Ureter (tissue), 1 donor: Measurements from ENCODE around the gene DPEP3. TPM values are rescaled to one million over a fixed set of nuclear protein-coding genes. Genes with fewer than 3 reads are reported as not detected.
"Not testable (repeated sequence)": the region's sequence is repeated elsewhere in the genome, so short reads cannot be mapped to it uniquely, and the experiment has no call there.

Source experiments
- DNase-seq: peaks from one replicate; pipeline ENCODE4 v3.0.0-alpha.2; 2020; ENCODE audit warnings: low spot score
- total RNA-seq: library from RNA; stranded (reverse); gene quantifications from one replicate; pipeline ENCODE4 v1.2.4, GENCODE V29; 2023
- donor health status: DM: yes; HTN: yes; CAD: no.

Gene DPEP3
- total RNA-seq, 1 donor from 2014 or later: not detected

DNA sequence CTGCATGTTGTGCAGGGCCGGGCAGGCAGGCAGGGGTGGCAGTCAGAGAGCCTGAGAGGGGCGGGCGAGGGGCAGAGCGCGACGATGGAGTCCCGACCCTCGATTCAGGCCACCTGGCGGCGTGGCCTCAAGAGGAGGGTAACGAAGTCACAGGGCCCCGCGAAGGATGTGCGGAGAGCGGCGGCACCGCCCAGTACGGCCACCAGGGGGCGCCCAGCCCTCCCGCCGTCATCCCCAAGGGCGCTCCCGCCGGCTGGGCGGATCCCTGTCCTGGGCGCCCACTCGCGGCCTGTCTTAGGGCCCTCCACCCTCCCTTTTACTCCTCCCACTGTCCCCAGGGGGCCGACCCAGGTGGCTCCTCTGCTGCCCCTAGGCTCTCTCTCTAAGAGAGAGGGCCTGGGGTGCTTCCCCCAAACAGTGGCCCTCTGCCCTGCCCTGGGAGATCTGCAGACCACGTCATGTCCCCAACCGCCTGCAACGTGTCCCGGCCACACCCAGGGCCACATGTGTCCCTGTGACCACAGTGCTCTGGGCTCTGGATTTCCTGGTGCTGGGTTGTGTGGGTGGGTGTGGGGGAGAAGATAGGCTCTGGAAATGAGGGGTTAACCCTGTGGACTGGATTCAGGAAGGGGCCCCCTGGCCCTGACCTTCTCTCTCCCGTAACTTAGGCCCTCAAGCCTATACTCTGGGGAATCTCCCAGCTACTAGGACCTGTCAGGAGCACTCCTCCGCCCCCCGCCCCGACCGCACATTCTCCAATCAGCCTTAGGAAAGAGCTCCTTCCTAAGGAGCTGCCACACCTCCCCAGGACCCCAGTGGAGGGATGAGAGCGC lies 13.1 kb upstream of the DPEP3 start:
- peak; percentile 78 for DNase-seq

DNA sequence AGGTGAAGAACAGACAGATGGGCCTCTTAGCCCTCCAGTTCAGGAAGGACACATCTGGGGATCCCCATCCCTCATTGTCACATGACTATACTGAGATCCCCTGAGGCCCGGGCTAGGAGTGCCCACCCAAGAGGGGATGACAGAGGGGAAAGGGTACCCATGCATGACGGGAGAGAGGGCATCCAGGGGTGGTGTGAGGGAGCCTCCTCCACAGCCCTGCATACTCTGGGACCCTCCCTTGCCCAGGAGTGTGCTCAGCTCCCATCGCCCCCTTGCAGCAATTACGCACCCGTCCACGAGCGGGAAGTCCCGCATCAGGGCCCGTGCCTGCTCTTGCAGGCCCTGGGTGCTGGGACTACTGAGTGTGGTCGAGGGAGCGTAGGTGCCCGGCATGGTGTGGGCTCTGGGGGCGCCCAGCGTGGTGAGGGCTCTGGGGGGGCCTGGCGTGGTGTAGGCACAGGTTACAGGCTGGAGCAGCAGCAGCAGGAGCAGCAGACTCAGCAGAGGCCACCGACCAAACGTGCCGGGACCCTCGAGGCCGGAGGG lies 12.4 kb upstream of the DPEP3 start:
- DNase-seq: no peak

DNA sequence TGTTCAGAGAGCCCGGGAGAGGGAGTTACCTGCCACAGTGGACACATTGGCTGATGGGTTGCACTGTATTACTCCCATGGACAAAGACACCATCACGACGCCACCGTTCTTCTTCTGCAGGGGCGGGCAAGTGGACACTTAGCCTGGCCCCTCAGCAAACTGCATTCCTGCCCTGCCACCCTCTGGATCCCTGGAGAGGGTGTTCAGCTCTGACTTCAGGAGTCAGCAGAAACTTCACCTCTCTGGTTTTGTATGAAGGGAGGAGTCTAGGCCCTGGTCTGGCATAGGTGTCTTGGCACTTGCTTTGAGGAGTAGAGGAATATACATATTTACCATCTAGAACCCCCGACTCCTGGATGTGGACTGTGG lies 9.7 kb upstream of the DPEP3 start:
- no peak for DNase-seq

DNA sequence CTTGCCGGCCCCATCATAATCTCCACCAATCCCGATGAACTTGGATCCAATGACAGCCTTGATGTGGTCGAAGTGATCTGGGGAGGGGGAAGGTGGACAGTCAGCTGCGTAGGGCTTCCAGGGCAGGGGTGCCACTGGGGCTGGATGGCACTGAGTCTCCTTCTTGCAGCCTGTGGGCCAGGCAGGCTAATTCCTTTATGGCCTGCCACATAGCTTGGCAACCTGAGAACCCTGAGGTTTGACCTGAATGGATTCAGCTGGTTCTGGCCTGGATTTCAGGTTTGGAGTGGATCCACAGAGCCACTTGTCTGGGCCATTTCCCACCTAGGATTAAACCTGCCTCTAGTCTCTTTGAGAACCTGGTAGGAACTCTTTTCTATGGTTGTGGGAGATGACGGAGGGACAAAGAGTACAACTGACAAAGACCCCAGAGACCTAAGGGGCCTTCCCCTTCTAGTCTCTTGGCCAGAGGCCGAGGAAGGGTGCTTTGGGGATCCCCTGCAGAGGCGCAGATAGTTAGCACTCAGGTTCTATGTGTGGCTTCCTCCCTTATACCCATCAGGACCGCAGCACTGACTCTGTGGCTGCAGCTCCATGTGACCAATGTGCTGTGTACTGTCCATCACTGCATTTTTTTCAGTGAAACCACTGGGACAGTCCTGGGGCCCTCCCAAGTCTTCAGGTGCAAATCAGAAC lies 9.2 kb upstream of the DPEP3 start:
- no peak for DNase-seq

DNA sequence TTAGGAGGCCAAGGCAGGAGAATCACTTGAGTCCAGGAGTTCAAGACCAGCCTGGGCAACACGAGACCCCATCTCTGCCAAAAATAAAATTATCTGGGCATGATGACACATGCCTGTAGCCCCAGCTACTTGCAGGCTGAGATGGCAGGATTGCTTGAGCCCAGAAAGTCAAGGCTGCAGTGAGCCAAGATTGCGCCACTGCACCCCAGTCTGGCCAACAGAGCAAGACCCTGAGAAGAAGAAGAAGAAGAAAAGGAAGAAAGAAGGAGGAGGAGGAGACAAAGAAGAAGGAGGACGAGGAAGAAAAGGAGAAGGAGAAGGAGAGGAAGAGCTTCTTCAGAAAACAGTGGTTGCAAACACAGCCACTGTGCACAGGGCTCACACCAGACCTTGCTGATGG lies 8.4 kb upstream of the DPEP3 start:
- DNase-seq: no peak

DNA sequence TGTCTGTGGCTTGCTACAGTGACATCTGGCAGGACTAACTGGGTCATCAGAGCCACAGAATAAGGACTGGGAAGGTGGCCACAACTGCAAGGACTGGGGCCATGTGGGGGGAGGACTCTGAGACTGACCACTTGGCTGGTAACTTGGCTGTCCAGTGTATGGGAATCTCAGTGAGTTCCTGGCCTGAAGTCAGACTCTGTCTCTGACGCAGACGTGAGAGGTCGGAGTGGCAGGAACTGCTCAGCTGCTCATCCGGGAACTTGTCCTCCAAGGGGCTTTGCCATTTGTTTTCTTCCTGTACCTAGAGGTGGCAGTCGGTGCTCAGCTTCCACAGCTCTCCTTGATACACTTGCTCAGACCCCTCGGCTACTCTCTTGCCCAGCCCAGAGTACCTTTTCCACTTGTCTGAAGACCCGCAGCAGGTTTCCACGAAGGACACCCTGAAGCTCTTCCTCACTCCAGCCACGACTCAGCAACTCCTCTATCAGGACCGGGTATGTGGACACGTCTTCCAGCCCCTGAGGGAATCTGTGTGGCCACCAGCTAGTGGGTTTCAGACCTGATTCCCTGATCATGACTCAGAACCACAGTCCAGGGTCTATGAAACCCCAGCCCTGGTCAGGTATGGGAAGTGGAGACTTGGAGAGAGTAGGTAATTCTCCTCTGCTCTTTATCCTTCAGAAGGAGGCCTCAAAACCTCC lies 7.3 kb upstream of the DPEP3 start:
- DNase-seq: no peak

DNA sequence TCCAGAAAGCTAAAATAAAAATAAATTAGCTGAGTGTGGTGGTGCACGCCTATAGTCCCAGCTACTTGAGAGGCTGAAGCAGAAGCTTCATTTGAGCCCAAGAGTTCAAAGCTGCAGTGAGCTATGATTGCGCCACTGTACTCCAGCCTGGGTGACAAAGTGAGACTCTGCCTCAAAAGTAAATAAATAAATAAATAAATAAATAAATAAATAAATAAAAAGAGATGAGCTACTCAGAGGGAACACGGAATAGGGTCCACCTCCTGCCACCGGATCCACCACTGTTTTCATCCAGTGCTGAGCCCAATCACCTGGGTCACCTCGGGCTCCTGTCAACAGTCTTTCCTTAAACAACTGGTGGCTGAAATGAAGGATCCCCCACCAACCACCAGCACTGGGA lies 6.7 kb upstream of the DPEP3 start:
- no peak for DNase-seq

DNA sequence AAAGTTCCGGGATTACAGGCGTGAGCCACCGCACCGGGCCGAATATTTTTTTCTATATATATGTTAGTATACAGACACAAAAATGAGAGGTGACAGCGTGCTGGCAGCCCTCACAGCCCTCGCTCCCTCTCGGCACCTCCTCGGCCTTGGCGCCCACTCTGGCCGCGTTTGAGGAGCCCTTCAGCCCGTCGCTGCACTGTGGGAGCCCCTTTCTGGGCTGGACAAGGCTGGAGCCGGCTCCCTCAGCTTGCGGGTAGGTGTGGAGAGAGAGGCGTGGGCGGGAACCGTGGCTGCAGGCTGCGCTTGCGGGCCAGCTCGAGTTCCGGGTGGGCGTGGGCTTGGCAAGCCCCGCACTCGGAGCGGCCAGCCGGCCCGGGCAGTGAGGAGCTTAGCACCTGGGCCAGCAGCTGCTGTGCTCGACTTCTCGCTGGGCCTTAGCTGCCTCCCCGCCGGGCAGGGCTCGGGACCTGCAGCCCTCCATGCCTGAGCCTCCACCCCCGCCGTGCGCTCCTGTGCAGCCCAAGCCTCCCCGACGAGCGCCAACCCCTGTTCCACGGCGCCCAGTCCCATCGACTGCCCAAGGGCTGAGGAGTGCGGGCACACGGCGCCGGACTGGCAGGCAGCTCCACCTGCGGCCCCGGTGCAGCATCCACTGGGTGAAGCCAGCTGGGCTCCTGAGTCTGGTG lies 1.9 kb upstream of the DPEP3 start:
- no peak for DNase-seq

DNA sequence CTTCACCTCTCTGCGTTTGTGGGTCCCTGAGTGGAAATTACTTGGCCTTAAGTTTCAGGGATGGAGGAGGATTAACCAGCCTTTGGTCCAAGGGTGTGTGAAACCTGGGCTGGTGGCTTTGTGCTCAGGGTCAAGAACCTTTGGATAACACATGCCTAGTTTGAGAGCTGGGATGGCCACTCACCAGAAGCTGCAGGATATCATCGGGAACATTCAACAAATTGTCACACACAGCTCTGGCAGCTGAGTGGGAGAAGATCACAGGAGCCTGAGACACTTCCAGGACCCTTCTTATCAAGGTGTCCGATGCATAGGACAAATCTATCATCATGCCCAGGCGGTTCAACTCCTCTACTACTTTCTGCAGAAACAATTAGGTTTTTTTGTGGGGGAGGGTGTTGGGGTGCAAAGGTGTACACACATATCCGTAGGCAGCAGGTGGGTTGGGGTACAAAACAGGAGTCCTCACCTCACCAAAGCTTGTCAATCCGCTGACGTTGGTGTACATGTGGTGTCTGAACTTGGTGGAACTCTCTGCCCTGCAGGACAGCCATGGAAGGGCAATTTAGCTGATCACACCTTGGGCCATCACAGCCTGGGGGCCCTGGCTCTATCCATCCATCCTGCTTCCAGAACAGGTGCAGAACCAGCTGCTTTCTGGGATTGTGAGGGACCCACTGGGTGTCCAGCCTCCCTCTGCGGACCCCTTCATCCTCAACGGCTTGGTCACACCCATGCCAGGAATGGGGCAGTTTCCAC lies 2.7 kb downstream of the DPEP3 start:
- no peak for DNase-seq

DNA sequence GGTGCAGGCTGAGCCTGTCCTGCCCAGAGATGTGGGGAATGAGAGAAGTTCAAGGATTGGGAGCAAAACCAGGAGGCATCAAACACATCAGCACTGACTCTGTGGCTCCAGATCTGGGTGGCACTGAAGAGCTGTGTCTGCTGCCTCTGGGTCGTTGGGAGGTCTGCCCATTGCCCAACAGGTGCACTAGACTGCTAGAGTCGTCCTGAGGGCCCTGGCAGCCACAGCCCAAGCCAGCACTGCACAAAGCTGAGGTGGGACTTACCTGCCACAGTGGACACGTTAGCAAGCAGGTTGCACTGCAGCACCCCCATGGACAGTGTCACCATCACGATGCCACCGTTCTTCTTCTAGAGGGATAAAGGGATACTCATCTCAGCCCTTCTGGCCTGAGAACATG lies 3.3 kb downstream of the DPEP3 start:
- DNase-seq: no peak

DNA sequence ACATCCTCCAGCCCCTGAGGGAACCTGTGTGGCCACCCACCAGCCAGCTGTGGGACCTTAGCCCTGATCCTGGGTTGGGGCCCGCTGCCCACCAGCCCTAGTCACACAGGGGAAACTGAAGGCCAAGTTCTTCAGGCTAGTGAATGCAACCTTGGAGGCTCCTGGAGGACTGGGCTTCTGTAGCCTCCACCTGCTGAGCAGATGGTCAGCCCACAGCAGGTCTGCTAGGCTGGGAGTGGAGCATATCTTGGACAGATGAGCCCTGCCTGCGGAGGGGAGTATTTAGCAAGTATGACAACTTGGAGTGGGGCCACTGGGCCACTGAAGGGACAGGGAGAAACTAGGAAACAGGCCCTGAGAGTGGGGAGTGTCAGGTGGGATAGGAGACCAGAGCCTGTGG lies 4.1 kb downstream of the DPEP3 start:
- no peak for DNase-seq

DNA sequence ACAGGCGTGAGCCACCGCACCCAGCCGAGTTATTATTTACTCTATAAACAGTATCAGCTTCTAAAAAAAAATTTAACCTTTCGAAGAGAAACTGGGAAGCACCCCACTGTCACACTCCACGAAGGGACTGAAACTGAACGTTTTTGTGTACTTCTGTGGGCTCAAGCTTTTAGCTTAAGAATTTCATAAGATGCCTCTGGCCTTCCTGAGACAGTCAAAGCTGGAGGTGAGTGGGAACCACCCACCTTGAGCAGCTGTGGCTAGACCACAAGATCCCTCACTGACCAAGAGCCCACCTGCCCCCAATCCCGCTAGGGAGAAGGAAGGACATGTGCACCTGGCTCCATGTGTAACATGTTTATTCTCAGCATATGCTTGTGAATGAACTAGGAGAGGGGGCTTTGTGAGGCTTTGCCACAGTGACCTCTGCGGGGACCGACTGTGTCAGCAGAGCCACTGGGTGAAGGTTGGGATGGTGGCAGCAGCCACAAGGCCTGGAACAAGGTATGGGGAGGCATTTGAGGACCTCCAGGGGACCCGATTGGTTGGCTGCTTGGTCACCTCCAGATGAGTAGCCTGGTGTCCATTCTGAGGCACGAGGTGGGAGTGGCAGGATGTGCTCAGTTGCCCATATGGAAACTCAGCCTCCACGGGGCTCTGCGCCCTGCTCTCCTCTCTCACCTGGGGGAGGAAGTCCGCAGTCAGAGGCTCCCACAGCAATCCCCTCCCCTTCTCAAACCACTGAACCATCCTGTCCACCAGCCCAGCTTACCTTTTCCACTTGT lies 4.8 kb downstream of the DPEP3 start:
- DNase-seq: no peak

DNA sequence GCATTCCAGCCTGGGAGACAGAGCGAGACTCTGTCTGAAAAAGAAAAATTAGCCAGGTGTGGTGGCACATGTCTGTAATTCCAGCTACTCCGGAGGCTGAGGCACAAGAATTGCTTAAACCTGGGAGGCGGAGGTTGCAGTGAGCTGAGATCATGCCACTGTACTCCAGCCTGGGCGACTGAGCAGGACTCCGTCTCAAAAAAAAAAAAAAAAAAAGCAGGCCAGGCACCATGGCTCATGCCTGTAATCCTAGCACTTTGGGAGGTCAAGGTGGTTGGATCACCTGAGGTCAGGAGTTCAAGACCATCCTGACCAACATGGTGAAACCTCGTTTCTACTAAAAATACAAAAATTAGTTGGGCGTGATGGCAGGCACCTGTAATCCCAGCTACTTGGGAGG lies 8.0 kb downstream of the DPEP3 start:
- DNase-seq: not testable (repeated sequence)

DNA sequence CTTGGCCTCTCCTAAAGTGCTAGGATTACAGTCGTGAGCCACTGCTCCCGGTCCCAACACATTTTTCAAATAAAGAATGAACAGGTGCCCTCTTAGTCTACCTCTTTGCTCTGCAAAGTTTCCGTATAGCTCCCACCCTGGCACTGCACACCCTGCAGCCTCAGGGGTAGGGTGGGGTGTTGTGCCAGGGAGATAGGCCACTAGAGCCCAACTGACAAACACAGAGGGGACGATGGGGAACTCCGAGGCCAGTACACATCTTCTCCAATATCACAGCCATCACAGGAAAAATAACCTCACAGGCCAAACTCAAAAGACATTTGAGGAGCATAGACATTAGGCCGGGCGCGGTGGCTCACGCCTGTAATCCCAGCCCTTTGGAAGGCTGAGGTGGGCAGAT lies 9.2 kb downstream of the DPEP3 start:
- DNase-seq: no peak

DNA sequence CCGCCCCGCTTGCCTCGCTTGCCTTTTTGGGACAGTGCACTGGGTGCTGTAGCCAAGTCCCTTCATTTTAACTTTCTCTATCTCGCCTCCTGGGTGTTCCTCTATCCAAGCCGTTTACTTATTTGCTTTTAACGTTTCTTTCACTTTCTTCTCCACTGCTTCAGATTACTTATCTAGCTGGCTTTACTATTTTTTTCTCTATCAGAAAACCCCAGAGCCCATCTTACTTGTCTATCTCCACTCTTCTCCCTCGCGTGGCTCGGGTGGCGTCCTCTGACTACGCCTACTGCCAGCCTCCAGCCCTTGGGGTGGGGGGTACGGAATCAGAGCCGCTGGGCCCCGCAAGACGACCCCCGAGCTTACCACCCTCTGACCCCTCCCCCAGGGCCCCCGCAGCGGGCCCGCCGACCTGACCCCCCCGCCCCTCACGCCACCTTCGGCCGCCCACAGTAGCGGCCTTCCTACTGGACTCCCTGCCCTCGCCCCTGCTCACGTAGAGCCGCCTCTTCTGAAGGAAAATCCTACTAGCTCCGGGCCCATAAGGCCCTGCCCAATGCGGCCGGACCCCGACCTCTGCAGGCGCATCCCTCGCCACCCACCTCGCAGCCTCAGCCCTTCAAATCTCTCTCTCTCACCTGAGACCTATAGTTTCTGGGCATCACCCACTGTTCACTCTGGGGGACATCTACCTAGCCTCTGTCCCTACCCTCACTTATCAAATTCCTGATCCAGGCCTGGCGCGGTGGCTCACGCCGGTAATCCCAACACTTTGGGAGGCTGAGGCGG lies 10.9 kb downstream of the DPEP3 start:
- no peak for DNase-seq

DNA sequence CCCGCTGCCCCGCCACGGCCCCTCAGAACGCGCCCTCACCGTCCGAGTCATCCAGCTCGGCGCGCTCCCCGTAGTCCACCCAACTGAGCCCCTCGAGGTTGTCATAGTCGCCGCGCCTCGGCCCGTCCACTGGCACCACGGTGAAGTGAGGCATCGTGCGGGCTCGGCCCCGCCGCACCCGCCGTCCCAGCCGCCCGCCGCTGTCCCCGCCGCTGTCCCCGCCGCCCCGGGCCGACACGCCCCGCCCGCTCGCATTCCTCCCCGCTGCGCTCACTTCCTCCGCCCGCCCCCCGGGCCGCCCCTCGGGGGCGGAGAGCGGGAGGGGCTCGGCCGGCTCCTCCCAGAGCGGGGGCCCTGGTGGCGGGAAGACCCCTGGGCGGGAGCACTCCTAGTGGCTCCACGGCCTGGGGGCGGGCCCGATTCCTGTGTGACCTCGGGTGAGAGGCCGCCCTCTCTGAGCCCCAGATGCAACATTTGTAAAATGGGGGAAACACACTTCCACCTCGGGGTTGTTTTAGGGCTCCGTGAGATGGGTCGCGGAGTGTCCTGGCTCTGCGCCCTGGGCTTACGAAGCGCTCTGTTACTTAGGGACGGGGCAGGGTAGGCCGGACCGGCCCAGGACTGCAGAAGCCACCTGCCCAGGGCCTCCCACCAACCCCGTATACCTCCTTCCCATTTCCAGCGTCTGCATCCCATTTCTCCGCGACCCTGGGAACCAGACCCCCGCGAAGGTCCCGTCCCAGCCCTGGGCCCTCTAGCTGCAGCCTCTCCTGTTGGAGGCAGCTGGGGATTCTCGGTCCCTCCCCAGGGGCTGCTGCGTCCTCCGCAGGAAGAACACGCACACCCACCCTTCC lies 11.7 kb downstream of the DPEP3 start, which contains the start of gene SLC12A4:
Gene SLC12A4 (minus strand): TSS at position 238 of the 854 bp plus-strand sequence. CDS start 84 bp downstream, at position 154.
- peak; percentile 88 for DNase-seq

DNA sequence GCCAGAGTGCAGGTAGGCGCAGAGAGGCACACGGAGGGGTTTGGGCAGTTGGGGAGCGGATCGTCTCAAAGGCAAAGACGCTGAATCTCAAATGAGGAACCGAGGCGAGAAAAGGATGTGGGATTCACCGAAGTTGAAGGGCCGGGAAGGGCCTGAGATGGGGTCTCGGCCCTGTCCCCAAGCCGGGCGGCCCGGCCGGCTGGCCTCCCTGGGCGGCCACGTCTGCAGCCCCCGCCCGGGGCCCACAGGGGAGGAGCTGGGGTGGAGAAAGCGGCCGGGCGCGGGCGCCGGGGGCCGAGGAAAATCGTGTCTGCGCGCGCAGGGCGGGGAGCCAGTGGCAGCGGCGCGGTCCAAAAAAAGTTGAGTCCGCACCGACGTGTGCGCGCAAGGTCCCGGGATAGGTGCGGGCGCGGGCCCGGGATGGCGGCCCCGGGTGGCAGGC lies 12.3 kb downstream of the DPEP3 start:
- peak; percentile 71 for DNase-seq
